PFSK-1 (cell line): Measurements from ENCODE around the gene NACC2.

ENCODE experiments used
- FOXP2 ChIP-seq: optimal IDR thresholded peaks from 2 replicates; pipeline ENCODE3; 2011; ENCODE audit warnings: borderline replicate concordance, control low read depth, inconsistent platforms; ENCODE audit not compliant: insufficient read depth; ENCODE audit errors: extremely low read length, extremely low read depth
- POLR2AphosphoS5 ChIP-seq: IDR thresholded peaks from 2 replicates; pipeline ENCODE4 v1.6.1; 2012; ENCODE audit warnings: low read depth, mild to moderate bottlenecking, control low read depth, low read length, moderate library complexity
- REST ChIP-seq, 2 experiments: IDR thresholded peaks; 2 replicates each; pipeline versions ENCODE4 v1.6.1 to v1.8.0; 2011 to 2012; ENCODE audit warnings: low read depth in 2 of 2, low read length in 2 of 2, control low read depth in 1 of 2, inconsistent platforms in 1 of 2, mild to moderate bottlenecking in 1 of 2, moderate library complexity in 1 of 2; ENCODE audit not compliant: insufficient read depth in 1 of 2
- SIN3A ChIP-seq: IDR thresholded peaks from 2 replicates; pipeline ENCODE4 v1.6.1; 2012; ENCODE audit warnings: mild to moderate bottlenecking, low read length, moderate library complexity, borderline replicate concordance; ENCODE audit not compliant: insufficient read depth
- TAF1 ChIP-seq: IDR thresholded peaks from 2 replicates; pipeline ENCODE4 v1.6.1; 2012; ENCODE audit warnings: low read length, control low read depth, borderline replicate concordance; ENCODE audit not compliant: insufficient read depth

The NACC2 gene

GRCh38 chr9:135986605-135987004 lies 108.5 kb downstream of the NACC2 start:
- TF ChIP-seq FOXP2: no peak
- TF ChIP-seq POLR2AphosphoS5: no peak
- no peak for TF ChIP-seq SIN3A

GRCh38 chr9:135985889-135986288 lies 109.2 kb downstream of the NACC2 start:
- no peak for TF ChIP-seq TAF1
- no peak for TF ChIP-seq FOXP2

- TF ChIP-seq FOXP2: no peak
- TF ChIP-seq POLR2AphosphoS5: no peak
- no peak for TF ChIP-seq TAF1
- TF ChIP-seq SIN3A: no peak
Observed at GRCh38 chr9:135985459-135985774, 109.7 kb downstream of the NACC2 start.

- TF ChIP-seq SIN3A (no peak), POLR2AphosphoS5 (no peak), REST (IDR thresholded peaks at IDR 0.05; ENCODE audit: insufficient read depth in 1 of 2, low read depth in 2 of 2, low read length in 2 of 2) (no peak), FOXP2 (no peak), TAF1 (no peak)
Observed at GRCh38 chr9:135984072-135984710, 110.9 kb downstream of the NACC2 start.

- TF ChIP-seq REST (IDR thresholded peaks at IDR 0.05; ENCODE audit: insufficient read depth in 1 of 2, low read depth in 2 of 2, low read length in 2 of 2): no peak
Observed at GRCh38 chr9:135983208-135984071, 111.6 kb downstream of the NACC2 start.

- TF ChIP-seq FOXP2: no peak
- no peak for TF ChIP-seq POLR2AphosphoS5
- TF ChIP-seq REST (IDR thresholded peaks at IDR 0.05; ENCODE audit: insufficient read depth in 1 of 2, low read depth in 2 of 2, low read length in 2 of 2): no peak
Observed at GRCh38 chr9:135982499-135983207, 112.4 kb downstream of the NACC2 start.
